ENCODE data around the gene ABCF2. TPM values are rescaled to one million over a fixed set of nuclear protein-coding genes. Genes with fewer than 3 reads are reported as not detected.

ABCF2 gene
- total RNA-seq, 1 experiment from 2014 or later: 63.7 TPM

GRCh38 chr7:151235091-151235787 is 8.2 kb upstream of the ABCF2 start:
- Histone ChIP-seq H3K4me2 (ENCODE audit: low read length) (no peak overlapping the region), H2AFZ (ENCODE audit: low read depth, low read length, poor library complexity, severe bottlenecking) (no peak overlapping the region), H3K9ac (ENCODE audit: low read length) (no peak overlapping the region), H3K36me3 (ENCODE audit: control insufficient read depth in 1 of 2, insufficient read depth in 2 of 2, low read length in 2 of 2) (peaks cover 13 to 27% of the 10 kb centered on the region in 2 experiments), H3K79me2 (ENCODE audit: insufficient read depth, low read length) (peaks cover 33% of the 10 kb centered on the region), H4K20me1 (ENCODE audit: insufficient read depth) (no peaks in the 10 kb centered on the region), H3K27me3 (ENCODE audit: insufficient read depth, low read length) (no peaks in the 10 kb centered on the region), H3K4me1 (ENCODE audit: control insufficient read depth in 1 of 2, insufficient read depth in 2 of 2, low read length in 2 of 2) (peaks cover 11 to 21% of the 10 kb centered on the region in 2 experiments), H3K4me3 (replicated peaks in 1 of 2; ENCODE audit: low read depth in 1 of 2, low read length in 2 of 2) (no peak overlapping the region), H3K27ac (ENCODE audit: low read depth, low read length) (no peak overlapping the region), H3K9me2 (ENCODE audit: insufficient read depth) (no peaks in the 10 kb centered on the region), H3K9me3 (ENCODE audit: control insufficient read depth in 1 of 2, insufficient read depth in 1 of 2, low read depth in 1 of 2, low read length in 2 of 2) (no peaks in the 10 kb centered on the region)
- ATAC-seq (no peak), DNase-seq (ENCODE audit: low read depth, low spot score) (no peak)
- no TSS peak for BruUV-seq (replicated peaks)
- TF ChIP-seq ZBTB33 (IDR thresholded peaks at IDR 0.05; ENCODE audit: extremely low read depth, insufficient replicate concordance, low read length) (no peak), TCF7L2 (IDR thresholded peaks at IDR 0.05; ENCODE audit: borderline replicate concordance, extremely low read depth, insufficient read depth, insufficient read length) (no peak), EZH2 (IDR thresholded peaks at IDR 0.05) (no peak), EGR1 (IDR thresholded peaks at IDR 0.05; ENCODE audit: low read depth) (no peak), POLR2A (IDR thresholded peaks at IDR 0.05; ENCODE audit: borderline replicate concordance, extremely low read depth, insufficient read depth, insufficient read length) (no peak), CTCF (IDR thresholded peaks at IDR 0.05 in 2 of 3, conservative IDR thresholded peaks at IDR 0.05 in 1 of 3; ENCODE audit: borderline replicate concordance in 1 of 3, insufficient read depth in 1 of 3, low read depth in 2 of 3, low read length in 2 of 3) (no peak), FOSL1 (IDR thresholded peaks at IDR 0.05; ENCODE audit: low read depth) (no peak), CEBPB (IDR thresholded peaks at IDR 0.05; ENCODE audit: low read depth) (no peak), MAX (IDR thresholded peaks at IDR 0.05) (no peak), SIN3A (IDR thresholded peaks at IDR 0.05; ENCODE audit: low read depth) (no peak), POLR2AphosphoS5 (IDR thresholded peaks at IDR 0.05; ENCODE audit: low read depth, low read length) (no peak), CBX3 (IDR thresholded peaks at IDR 0.05; ENCODE audit: low read depth) (no peak), REST (IDR thresholded peaks at IDR 0.05; ENCODE audit: low read depth) (no peak), ZNF274 (IDR thresholded peaks at IDR 0.05; ENCODE audit: low read depth, low read length) (no peak), ELF1 (IDR thresholded peaks at IDR 0.05; ENCODE audit: borderline replicate concordance, low read depth) (no peak), EZH2phosphoT487 (IDR thresholded peaks at IDR 0.05; ENCODE audit: borderline replicate concordance) (no peak), SRF (IDR thresholded peaks at IDR 0.05; ENCODE audit: low read depth) (no peak)
- CTCF ChIA-PET: interaction anchor here (1.3 kb wide), 1 partner anchor 7 kb away, joined by 4 read pairs; no protein-coding TSS in a partner anchor
- POLR2A ChIA-PET: no interaction called here
- RAD21 ChIA-PET (ENCODE audit: low non-redundant PET in 1 of 2, low total read pairs in 2 of 2, uncharacterized antibody in 2 of 2, unreplicated experiment in 2 of 2): no interaction called here
- intact Hi-C loops (cut with micrococcal nuclease): no loop called here
